Urinary bladder (tissue), 4 donors: ENCODE results near the gene TMEM54. TPM values are rescaled to one million over a fixed set of nuclear protein-coding genes. Genes with fewer than 3 reads are reported as not detected.
"Not testable (repeated sequence)": the region's sequence is repeated elsewhere in the genome, so short reads cannot be mapped to it uniquely, and the experiment has no call there.

Experiments
- DNase-seq: peaks from one replicate; pipeline ENCODE4 v3.0.0-alpha.2; 2015; ENCODE audit errors: extremely low spot score
- H3K27ac ChIP-seq: one replicate; pipeline ENCODE4 v1.5.1; 2013; ENCODE audit warnings: low read depth, mild to moderate bottlenecking, moderate library complexity
- H3K36me3 ChIP-seq: one replicate; pipeline ENCODE4 v1.6.1; 2013; ENCODE audit warnings: mild to moderate bottlenecking, moderate library complexity; ENCODE audit not compliant: insufficient read depth
- H3K4me1 ChIP-seq: one replicate; pipeline ENCODE4 v1.6.1; 2013; ENCODE audit warnings: mild to moderate bottlenecking, moderate library complexity; ENCODE audit not compliant: insufficient read depth
- H3K4me3 ChIP-seq: one replicate; pipeline ENCODE4 v1.5.1; 2013; ENCODE audit warnings: low read depth, low read length
- WGBS: extraction: QIAGEN DNeasy Blood & Tissue Kit; methylation state at CpG from one replicate; pipeline ENCODE4 v1.1.7; 2013; 5-methylcytosine and 5-hydroxymethylcytosine counted together
- polyA plus RNA-seq: library from polyadenylated mRNA; stranded (reverse); fragments of 200-250 nt; gene quantifications from one replicate; pipeline ENCODE4 v1.2.3, GENCODE V29; 2013
- total RNA-seq: library from RNA; depleted of rRNA; stranded (reverse); fragments of >200 nt; gene quantifications from one replicate; pipeline ENCODE4 v1.2.3, GENCODE V29; 2014
- donor health status: healthy with polysubstance abuse.
- donor health status: healthy.

TMEM54 gene
- total and polyA plus RNA-seq, 2 donors: 12.8 to 67.8 TPM

DNA sequence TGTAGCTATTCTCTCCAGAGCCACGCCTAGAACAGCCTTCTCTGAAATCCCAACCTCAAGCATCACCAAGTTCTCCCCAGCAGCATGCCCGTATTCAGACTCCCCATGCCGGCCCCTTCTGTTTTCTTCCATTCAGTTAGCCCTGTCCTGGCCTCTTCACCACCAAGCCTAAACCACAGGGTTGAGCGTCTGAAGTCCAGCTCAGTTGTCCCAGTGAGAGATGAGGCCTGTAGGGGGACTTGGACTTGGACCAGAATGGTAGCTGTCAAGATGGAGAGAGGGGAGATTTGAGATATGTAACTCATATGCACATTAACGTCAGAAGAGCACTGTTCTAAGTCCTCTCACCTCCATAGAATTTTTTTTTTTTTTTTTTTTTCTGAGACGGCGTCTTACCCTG lies 5.5 kb upstream of the TMEM54 start:
- Histone ChIP-seq H3K27ac (no peak overlapping the region), H3K4me1 (no peaks in the 10 kb centered on the region), H3K36me3 (no peaks in the 10 kb centered on the region), H3K4me3 (no peak overlapping the region)
- WGBS: 76% methylated on average over 7 of the region's 7 CpGs
- no peak for DNase-seq

DNA sequence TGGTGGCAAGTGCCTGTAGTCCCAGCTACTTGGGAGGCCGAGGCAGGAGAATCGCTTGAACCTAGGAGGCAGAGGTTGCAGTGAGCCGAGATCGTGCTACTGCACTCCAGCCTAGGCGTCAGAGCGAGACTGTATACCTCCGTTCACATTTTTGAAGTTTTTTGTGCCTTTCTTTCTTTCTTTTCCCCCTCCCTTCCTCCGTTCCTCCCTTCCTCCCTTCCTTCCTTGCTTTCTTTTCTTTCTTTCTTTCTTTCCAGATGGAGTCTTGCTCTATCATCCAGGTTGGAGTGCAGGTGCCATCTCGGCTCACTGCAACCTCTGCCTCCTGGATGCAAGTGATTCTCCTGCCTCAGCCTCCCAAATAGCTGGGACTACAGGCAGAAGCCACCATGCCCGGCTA lies 4.4 kb upstream of the TMEM54 start:
- not testable (repeated sequence) for DNase-seq, H3K36me3 ChIP-seq, H3K4me1 ChIP-seq, H3K4me3 ChIP-seq, H3K27ac ChIP-seq
- WGBS: 80% methylated on average over 10 of the region's 10 CpGs

DNA sequence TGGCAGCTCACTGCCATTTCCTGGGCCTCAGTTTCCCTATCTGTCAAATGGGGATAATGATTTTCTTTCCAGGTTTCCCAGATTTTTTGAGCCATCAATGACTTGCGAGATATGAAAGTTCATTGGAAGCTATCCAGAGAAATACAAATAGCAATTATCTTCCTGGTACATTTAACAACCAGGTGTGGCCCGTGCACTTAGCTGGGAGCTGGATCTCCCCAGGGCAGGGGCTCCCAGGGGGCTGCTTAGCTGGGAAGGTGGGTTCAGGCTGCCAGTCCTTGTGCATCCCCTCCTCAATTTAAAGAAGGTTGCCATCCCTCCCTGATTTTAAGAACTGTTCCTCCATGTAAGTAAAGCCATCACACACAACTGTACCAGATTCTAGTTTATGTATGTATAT lies 3.6 kb upstream of the TMEM54 start:
- no peak overlapping the region for H3K4me3 ChIP-seq
- DNase-seq: no peak
- H3K4me1 ChIP-seq: no peaks in the 10 kb centered on the region
- 61% methylated on average over 2 of the region's 2 CpGs for WGBS
- H3K36me3 ChIP-seq: no peaks in the 10 kb centered on the region
- H3K27ac ChIP-seq: no peak overlapping the region

DNA sequence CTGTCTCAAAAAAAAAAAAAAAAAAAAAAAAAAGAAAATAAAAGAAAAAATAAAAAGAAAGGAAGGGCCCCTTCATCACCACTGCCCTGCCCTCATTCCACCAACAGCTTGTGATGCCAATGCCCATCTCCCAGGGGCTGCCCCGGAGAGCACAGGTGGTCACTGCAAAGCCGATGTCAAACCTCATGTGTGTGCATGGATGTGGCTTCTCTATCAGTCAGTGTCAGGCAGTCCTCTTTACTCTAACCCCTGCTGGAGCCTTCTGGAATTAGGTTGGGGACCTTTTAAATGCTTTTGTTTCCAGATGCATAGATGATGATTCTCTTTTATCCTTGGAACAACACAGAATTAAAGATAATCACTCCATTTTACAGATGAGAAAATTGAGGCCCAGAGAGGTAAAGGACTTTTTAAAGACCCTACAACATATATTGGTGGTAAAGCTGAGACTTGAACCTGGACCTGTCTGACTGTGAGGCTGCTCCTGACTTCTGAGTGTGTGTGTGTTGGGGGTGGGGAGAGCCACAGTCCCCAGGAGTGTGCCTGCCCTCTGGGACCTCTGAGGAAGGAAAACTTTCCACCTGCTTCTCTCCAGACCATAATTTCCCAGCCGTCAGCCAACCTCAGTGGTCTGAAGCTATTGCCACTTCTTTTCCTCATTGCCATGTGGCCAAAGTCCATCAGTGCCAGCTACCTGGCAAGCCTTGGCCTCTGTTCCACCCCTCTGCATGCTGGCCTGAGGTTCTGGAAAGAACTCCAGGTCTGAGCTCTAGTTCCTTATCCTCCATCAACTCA lies 3.0 kb upstream of the TMEM54 start:
- WGBS: 71% methylated on average over 3 of the region's 3 CpGs
- DNase-seq: no peak
- Histone ChIP-seq H3K36me3 (no peaks in the 10 kb centered on the region), H3K27ac (no peak overlapping the region), H3K4me1 (no peaks in the 10 kb centered on the region), H3K4me3 (no peak overlapping the region)

DNA sequence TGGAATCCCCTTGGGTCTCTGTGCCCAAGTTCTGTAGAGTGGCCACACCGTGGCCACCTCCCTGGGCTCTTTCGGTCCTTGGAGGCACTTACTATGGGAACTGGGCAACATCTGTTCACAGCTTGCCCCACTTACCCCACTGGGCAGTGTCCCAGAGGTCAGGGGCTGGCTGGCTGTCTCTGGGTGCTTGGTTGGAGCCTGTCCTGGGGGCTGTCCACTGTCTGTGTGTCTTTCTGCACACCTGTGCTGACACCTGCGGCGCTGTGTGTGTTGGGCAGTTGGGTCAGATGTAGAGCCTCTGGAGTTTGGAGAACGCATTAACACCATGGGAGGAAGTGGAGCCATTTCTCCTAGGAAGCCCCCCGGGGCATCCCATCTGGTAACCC lies 1.3 kb upstream of the TMEM54 start:
- H3K36me3 ChIP-seq: no peaks in the 10 kb centered on the region
- H3K4me3 ChIP-seq: no peak overlapping the region
- H3K27ac ChIP-seq: no peak overlapping the region
- no peaks in the 10 kb centered on the region for H3K4me1 ChIP-seq
- 75% methylated on average over 6 of the region's 6 CpGs for WGBS
- DNase-seq: no peak

DNA sequence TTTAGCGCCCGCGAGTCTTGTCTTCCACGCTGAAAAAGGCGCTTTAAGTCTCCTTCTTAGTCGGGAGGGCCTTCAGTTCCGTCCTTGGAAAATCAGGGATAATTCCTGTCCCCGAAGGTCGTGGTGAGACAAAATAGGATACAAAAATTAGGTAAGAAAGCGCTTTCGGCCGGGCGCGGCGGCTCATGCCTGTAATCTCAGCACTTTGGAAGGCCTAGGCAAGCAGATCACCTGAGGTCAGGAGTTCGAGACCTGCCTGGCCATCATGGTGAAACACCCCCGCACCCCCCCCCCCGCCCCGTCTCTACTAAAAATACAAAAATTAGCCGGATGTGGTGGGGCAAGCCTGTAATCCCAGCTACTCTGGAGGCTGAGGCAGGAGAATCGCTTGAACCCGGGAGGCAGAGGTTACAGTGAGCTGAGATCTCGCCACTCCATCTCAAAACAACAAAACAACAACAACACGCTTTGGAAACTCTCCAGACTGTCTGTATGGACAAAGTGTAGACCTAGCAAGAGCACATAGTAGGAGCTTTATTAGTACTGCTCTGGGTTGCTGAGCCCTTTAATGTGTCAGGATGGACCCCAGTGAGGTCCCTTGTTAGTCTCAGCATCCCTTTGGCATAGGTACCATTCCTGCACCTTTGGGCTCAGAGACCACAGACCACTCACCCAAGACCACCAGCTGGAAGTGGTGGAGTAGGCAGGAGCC lies 790 bp upstream of the TMEM54 start:
- H3K36me3 ChIP-seq: no peaks in the 10 kb centered on the region
- no peak overlapping the region for H3K27ac ChIP-seq
- no peaks in the 10 kb centered on the region for H3K4me1 ChIP-seq
- DNase-seq: no peak
- WGBS: 48% methylated on average over 24 of the region's 24 CpGs
- H3K4me3 ChIP-seq: peak overlapping the region; percentile 81

DNA sequence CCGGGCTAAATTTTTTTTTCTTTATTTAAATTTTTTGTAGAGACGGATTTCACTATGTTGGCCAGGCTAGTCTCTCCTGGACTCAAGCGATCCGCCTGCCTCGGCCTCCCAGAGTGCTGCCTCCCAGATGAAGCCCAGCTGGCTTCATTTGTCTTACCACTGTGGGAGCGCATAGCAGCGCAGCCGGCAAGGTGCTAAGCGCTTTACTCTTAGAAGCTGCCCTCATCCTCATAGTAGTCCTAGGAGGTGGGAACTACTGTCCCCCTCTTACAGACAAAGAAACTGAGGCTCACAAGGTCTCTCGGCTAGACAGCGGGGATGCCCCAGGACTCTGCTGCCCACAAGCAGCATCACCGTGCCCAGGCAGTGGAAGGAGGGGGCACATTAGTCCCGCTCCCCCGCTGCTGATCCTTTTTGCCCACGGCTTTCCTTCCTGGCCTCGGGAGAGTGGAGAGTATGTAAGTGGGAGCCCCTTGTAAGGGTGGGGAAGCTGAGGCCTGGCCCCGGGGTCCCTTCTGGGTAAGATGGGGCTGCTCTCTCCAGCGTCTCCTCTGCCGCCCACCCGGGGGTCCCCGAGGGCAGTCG lies 726 bp downstream of the TMEM54 start:
- Histone ChIP-seq H3K36me3 (no peaks in the 10 kb centered on the region), H3K4me1 (no peaks in the 10 kb centered on the region), H3K4me3 (peak overlapping the region; percentile 81), H3K27ac (no peak overlapping the region)
- WGBS: 20% methylated on average over 22 of the region's 22 CpGs
- no peak for DNase-seq

GRCh38 chr1:32899586-32900296 lies 1.4 kb downstream of the TMEM54 start:
- Histone ChIP-seq H3K4me1 (no peaks in the 10 kb centered on the region), H3K36me3 (no peaks in the 10 kb centered on the region), H3K4me3 (no peak overlapping the region), H3K27ac (no peak overlapping the region)
- no peak for DNase-seq
- WGBS: 76% methylated on average over 7 of the region's 7 CpGs

DNA sequence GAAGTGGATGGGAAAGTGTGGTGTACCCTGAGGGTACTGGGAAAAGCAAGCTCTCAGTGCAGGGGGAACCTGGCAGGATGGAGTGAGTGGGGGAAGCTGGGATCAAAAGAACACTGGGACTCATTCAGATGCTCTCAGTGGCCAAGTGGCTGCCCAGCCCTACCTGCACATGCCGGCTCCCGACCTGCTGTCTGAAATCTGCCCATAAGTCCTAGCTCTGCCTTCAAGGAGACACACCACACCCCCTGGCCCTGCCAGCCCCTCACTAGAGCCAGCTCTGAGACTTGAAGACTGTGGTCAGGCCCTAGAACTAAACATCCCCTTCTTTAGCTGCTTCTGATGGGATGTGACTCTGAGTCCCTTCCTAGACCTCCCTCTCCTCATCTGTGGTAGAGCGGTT lies 2.2 kb downstream of the TMEM54 start:
- DNase-seq: no peak
- Histone ChIP-seq H3K36me3 (no peaks in the 10 kb centered on the region), H3K4me3 (no peak overlapping the region), H3K4me1 (no peaks in the 10 kb centered on the region), H3K27ac (no peak overlapping the region)
- WGBS: 95% methylated on average over 3 of the region's 3 CpGs

GRCh38 chr1:32898056-32898455 lies 3.1 kb downstream of the TMEM54 start:
- Histone ChIP-seq H3K4me3 (no peak overlapping the region), H3K27ac (no peak overlapping the region), H3K4me1 (no peaks in the 10 kb centered on the region), H3K36me3 (no peaks in the 10 kb centered on the region)
- DNase-seq: no peak
- WGBS: 93% methylated on average over 9 of the region's 9 CpGs

- WGBS: 81% methylated on average over 11 of the region's 11 CpGs
- no peak for DNase-seq
- no peaks in the 10 kb centered on the region for H3K4me1 ChIP-seq
Observed at GRCh38 chr1:32897082-32898049, 3.8 kb downstream of the TMEM54 start.

DNA sequence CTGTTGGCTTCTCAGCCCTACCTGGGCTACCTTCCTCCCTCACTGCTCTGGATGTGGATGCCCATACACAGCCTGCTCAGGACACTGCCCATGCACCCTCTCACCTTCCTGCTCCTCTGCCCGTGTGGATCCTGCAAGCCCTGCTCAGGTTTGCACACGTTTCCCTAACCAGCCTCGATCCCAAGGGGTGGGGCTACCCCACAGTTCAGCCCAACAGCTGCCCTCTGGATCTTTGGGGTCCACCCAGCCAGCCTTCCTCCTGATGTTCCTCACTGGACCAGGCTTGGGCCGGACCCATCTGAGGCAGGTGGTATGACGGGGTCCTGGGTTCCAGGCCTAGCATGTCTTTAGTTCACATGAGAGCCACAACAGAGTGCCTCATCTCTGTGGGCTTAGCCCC lies 4.7 kb downstream of the TMEM54 start:
- no peak for DNase-seq
- H3K4me1 ChIP-seq: no peaks in the 10 kb centered on the region
- 81% methylated on average over 5 of the region's 5 CpGs for WGBS
- H3K27ac ChIP-seq: no peak overlapping the region
- no peaks in the 10 kb centered on the region for H3K36me3 ChIP-seq
- H3K4me3 ChIP-seq: no peak overlapping the region

More at GRCh38 chr1:32897082-32898049, 3.8 kb downstream of the TMEM54 start:
- Histone ChIP-seq H3K27ac (no peak overlapping the region), H3K4me3 (no peak overlapping the region), H3K36me3 (no peaks in the 10 kb centered on the region)
